Endothelial cell of umbilical vein (primary cell): ENCODE measurements around the gene FAR1. TPM values are rescaled to one million over a fixed set of nuclear protein-coding genes. Genes with fewer than 3 reads are reported as not detected.

Experiments
- BruUV-seq: library from RNA; stranded (reverse); fragments of 400-500 nt; replicated peaks from 2 replicates; lab custom pipeline; 2021; lab: Mats Ljungman, UMichigan
- CTCF ChIA-PET: fragments of 300-600, 350-600 bp; sonication (Branson Sonifier 250); formaldehyde crosslinking; loops from one replicate; lab custom pipeline; 2021; ENCODE audit warnings: antibody characterized with exemption, inconsistent platforms; lab: Charles Lee
- POLR2A ChIA-PET: fragments of 300-600, 350-600 bp; sonication (Branson Sonifier 250); formaldehyde crosslinking; loops from one replicate; lab custom pipeline; 2021; ENCODE audit warnings: antibody characterized with exemption, inconsistent platforms; lab: Charles Lee
- DNase-seq: peaks from one replicate; pipeline ENCODE4 v3.0.0-alpha.2; 2011; ENCODE audit warnings: low read depth, low spot score
- FAIRE-seq: peaks from 2 replicates; lab custom pipeline; 2011; peaks lifted over from hg19 to GRCh38; lab: Jason Lieb, UNC
- H2AFZ ChIP-seq: 2 replicates; pipeline ENCODE4 v1.6.0; 2012; ENCODE audit warnings: low read depth, low read length, control low read depth, inconsistent platforms
- H3K27ac ChIP-seq: 2 replicates; pipeline ENCODE4 v1.5.1; 2011; ENCODE audit warnings: low read depth, mild to moderate bottlenecking, control low read depth, low read length, moderate library complexity; ENCODE audit not compliant: insufficient read depth
- H3K27me3 ChIP-seq, 2 experiments: 2 replicates each; pipeline versions ENCODE4 v1.6.0 to v1.6.1; 2011; ENCODE audit warnings: low read length in 2 of 2, mixed read lengths in 1 of 2; ENCODE audit not compliant: control insufficient read depth in 2 of 2, insufficient read depth in 2 of 2
- H3K36me3 ChIP-seq, 2 experiments: 2 replicates in 1 of 2; 3 replicates in 1 of 2; pipeline ENCODE4 v1.5.1; 2011; ENCODE audit warnings: low read length in 2 of 2, mild to moderate bottlenecking in 1 of 2, moderate library complexity in 1 of 2; ENCODE audit not compliant: control insufficient read depth in 2 of 2, insufficient read depth in 2 of 2; ENCODE audit errors: extremely low read depth in 1 of 2
- H3K4me1 ChIP-seq: 3 replicates; pipeline ENCODE4 v1.5.1; 2011; ENCODE audit warnings: mild to moderate bottlenecking, low read length; ENCODE audit not compliant: control insufficient read depth, insufficient read depth; ENCODE audit errors: extremely low read depth
- H3K4me2 ChIP-seq: 2 replicates; pipeline ENCODE4 v1.6.1; 2011; ENCODE audit warnings: low read length, control low read depth, mixed read lengths; ENCODE audit not compliant: insufficient read depth
- H3K4me3 ChIP-seq, 3 experiments: fragments of 200-600 bp in 1 of 3; sonication (generic), shearing (Covaris generic) in 1 of 3; replicated peaks in 1 of 3; 2 replicates each; pipeline ENCODE4 v1.5.1; 2011 to 2016; ENCODE audit warnings: control low read depth in 3 of 3, low read length in 3 of 3, mild to moderate bottlenecking in 2 of 3, inconsistent platforms in 1 of 3, low read depth in 1 of 3, moderate library complexity in 1 of 3; ENCODE audit not compliant: insufficient read depth in 1 of 3
- H3K79me2 ChIP-seq: 2 replicates; pipeline ENCODE4 v1.6.0; 2012; ENCODE audit warnings: low read length, inconsistent platforms; ENCODE audit not compliant: control insufficient read depth, insufficient read depth
- H3K9ac ChIP-seq: replicated peaks from 2 replicates; pipeline ENCODE3; 2011; ENCODE audit warnings: low read length, control low read depth; ENCODE audit not compliant: insufficient read depth; ENCODE audit errors: extremely low read depth
- H3K9me1 ChIP-seq: replicated peaks from 3 replicates; pipeline ENCODE4 v1.6.0; 2011; ENCODE audit warnings: mild to moderate bottlenecking, low read length; ENCODE audit not compliant: control insufficient read depth, insufficient read depth; ENCODE audit errors: extremely low read depth
- H3K9me3 ChIP-seq: replicated peaks from 2 replicates; pipeline ENCODE4 v1.5.1; 2012; ENCODE audit warnings: low read length, inconsistent platforms; ENCODE audit not compliant: control insufficient read depth, insufficient read depth
- H4K20me1 ChIP-seq: replicated peaks from 2 replicates; pipeline ENCODE3; 2011; ENCODE audit warnings: mild to moderate bottlenecking, low read length; ENCODE audit not compliant: control insufficient read depth, insufficient read depth; ENCODE audit errors: extremely low read depth
- FOS ChIP-seq: IDR thresholded peaks from 2 replicates; pipeline ENCODE4 v1.6.1; 2011; ENCODE audit warnings: mild to moderate bottlenecking, low read length, moderate library complexity, borderline replicate concordance; ENCODE audit not compliant: insufficient read depth
- JUN ChIP-seq: IDR thresholded peaks from 2 replicates; pipeline ENCODE4 v1.6.1; 2011; ENCODE audit warnings: borderline replicate concordance, low read depth; ENCODE audit not compliant: insufficient read length, insufficient read depth
- MYC ChIP-seq: IDR thresholded peaks from one replicate; pipeline ENCODE4 v1.6.1; 2011; ENCODE audit warnings: mild to moderate bottlenecking, low read depth, low read length
- POLR2AphosphoS5 ChIP-seq: IDR thresholded peaks from 2 replicates; pipeline ENCODE4 v1.6.1; 2012; ENCODE audit warnings: low read depth, mild to moderate bottlenecking, control low read depth, low read length, moderate library complexity; ENCODE audit not compliant: insufficient read depth
- dilution Hi-C: fragments of 300-500 bp; cut with MboI; formaldehyde crosslinking; loops from one replicate; pipeline ENCODE4 v1.15.0; 2019; ENCODE audit warnings: low sequenced_read_pairs; ENCODE audit not compliant: extremely low pct_ligation_motif_present
- intact Hi-C: fragments of 100-400 bp; cut with micrococcal nuclease; formaldehyde crosslinking; loops from one replicate; pipeline ENCODE4 v1.10.0; 2022
- polyA plus RNA-seq, 4 experiments: library from polyadenylated mRNA; depleted of rRNA in 3 of 4; stranded (reverse) in 3 of 4; unstranded in 1 of 4; fragments of >200 nt; gene quantifications; 2 replicates each; pipeline versions ENCODE4 v1.2.1 to v1.2.3, GENCODE V29; 2011 to 2012; ENCODE audit warnings: missing spikeins in 1 of 4
- total RNA-seq: library from RNA; stranded (reverse); gene quantifications from 2 replicates; pipeline ENCODE4 v1.2.3, GENCODE V29; 2021
- TF ChIP-seq, protein P1 (sequence below), 2 donors: IDR thresholded peaks; 1 replicate in 1 of 2; 2 replicates in 1 of 2; pipeline ENCODE4 v1.5.1; 2011; ENCODE audit warnings: low read length in 2 of 2, mild to moderate bottlenecking in 2 of 2, moderate library complexity in 2 of 2, control low read depth in 1 of 2, inconsistent platforms in 1 of 2, low read depth in 1 of 2; ENCODE audit not compliant: insufficient read depth in 1 of 2; ENCODE audit errors: extremely low read depth in 1 of 2

Gene FAR1
- total and polyA plus RNA-seq, 2 donors (not counting 3 experiments of a cell fraction or from before 2014, with no cell fraction given), result 29.5 to 76.4 TPM

DNA sequence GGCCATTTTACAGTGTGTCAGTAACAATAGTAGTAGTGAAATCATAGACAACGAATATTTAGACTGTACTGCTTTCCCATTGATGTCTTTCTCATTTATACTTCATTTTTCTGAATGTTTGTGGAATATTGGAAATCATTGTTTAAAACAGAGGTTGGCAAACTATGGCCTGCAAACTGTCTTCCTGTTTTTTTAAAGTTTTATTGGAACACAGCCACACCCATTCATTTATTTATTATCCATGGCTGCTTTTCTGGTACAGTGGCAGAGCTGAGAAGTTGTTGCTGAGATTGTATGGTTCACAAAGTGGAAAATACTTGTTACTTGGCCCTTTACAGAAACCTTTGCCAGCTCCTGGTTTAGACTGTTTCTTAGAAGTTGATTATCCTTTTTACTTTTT, 13.7 kb downstream of the FAR1 start:
- peak overlapping the region; percentile 45 for H3K4me2 ChIP-seq
- POLR2A ChIA-PET, result no interaction called here
- H3K36me3 ChIP-seq, result peaks cover 0 to 1% of the 10 kb centered on the region in 2 experiments
- BruUV-seq, result no TSS peak
- H3K27ac ChIP-seq, result no peak overlapping the region
- peak; percentile 48 for DNase-seq
- peaks cover 5% of the 10 kb centered on the region for H4K20me1 ChIP-seq
- no peak overlapping the region for H3K4me3 ChIP-seq
- H3K27me3 ChIP-seq, result no peaks in the 10 kb centered on the region
- H3K9me3 ChIP-seq, result no peaks in the 10 kb centered on the region
- dilution Hi-C loops, result no loop called here
- no peak for FAIRE-seq
- no peak overlapping the region for H2AFZ ChIP-seq
- intact Hi-C loops, result no loop called here
- peaks cover 5% of the 10 kb centered on the region for H3K9me1 ChIP-seq
- H3K79me2 ChIP-seq, result peaks cover 93% of the 10 kb centered on the region
- CTCF ChIA-PET, result no interaction called here
- no peak overlapping the region for H3K9ac ChIP-seq
- TF ChIP-seq POLR2AphosphoS5 (no peak), JUN (no peak), FOS (no peak), MYC (no peak)
- TF ChIP-seq, protein P1, sequence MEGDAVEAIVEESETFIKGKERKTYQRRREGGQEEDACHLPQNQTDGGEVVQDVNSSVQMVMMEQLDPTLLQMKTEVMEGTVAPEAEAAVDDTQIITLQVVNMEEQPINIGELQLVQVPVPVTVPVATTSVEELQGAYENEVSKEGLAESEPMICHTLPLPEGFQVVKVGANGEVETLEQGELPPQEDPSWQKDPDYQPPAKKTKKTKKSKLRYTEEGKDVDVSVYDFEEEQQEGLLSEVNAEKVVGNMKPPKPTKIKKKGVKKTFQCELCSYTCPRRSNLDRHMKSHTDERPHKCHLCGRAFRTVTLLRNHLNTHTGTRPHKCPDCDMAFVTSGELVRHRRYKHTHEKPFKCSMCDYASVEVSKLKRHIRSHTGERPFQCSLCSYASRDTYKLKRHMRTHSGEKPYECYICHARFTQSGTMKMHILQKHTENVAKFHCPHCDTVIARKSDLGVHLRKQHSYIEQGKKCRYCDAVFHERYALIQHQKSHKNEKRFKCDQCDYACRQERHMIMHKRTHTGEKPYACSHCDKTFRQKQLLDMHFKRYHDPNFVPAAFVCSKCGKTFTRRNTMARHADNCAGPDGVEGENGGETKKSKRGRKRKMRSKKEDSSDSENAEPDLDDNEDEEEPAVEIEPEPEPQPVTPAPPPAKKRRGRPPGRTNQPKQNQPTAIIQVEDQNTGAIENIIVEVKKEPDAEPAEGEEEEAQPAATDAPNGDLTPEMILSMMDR (IDR thresholded peaks at IDR 0.05; ENCODE audit: extremely low read depth in 1 of 2, insufficient read depth in 1 of 2, low read depth in 1 of 2, low read length in 2 of 2), result no peak
- peaks cover 44% of the 10 kb centered on the region for H3K4me1 ChIP-seq
